K562 (cell line): ENCODE measurements around the gene CYP2R1. TPM values are rescaled to one million over a fixed set of nuclear protein-coding genes. Genes with fewer than 3 reads are reported as not detected.
A peak's percentile ranks its signal among the peaks of the same experiment; 100 is the strongest.

Experiments used
- GATAD2A ChIP-seq: fragments of 450-650 bp; IDR thresholded peaks from 2 replicates; pipeline ENCODE4 v1.6.1; 2017
- HMG20B ChIP-seq: fragments of 250-450 bp; sonication (Bioruptor Pico); IDR thresholded peaks from 2 replicates; pipeline ENCODE4 v1.5.0; 2021; ENCODE audit warnings: mild to moderate bottlenecking
- MTA3 ChIP-seq: fragments of 450-650 bp; formaldehyde crosslinking; IDR thresholded peaks from 2 replicates; pipeline ENCODE4 v1.6.1; 2017; ENCODE audit warnings: mild to moderate bottlenecking, borderline replicate concordance
- PRPF4 ChIP-seq: fragments of 200-400 bp; formaldehyde crosslinking; IDR thresholded peaks from one replicate; pipeline ENCODE4 v1.6.1; 2017; ENCODE audit warnings: low read length, low read depth, mild to moderate bottlenecking; ENCODE audit not compliant: insufficient read depth, poor library complexity, severe bottlenecking
- SMAD4 ChIP-seq: fragments of 250-450 bp; sonication (Bioruptor Pico); conservative IDR thresholded peaks from 2 replicates; pipeline ENCODE4 v1.8.0; 2021; ENCODE audit warnings: inconsistent platforms, mild to moderate bottlenecking, moderate library complexity
- SRSF1 ChIP-seq: fragments of 200-400 bp; formaldehyde crosslinking; IDR thresholded peaks from 2 replicates; pipeline ENCODE4 v1.6.1; 2017; ENCODE audit warnings: mild to moderate bottlenecking, low read depth, low read length, moderate library complexity
- TEAD1 ChIP-seq, 2 experiments: fragments of 450-650 bp in 1 of 2; sonication (generic) in 1 of 2; formaldehyde crosslinking; IDR thresholded peaks; 2 replicates each; pipeline versions ENCODE4 v1.4.0 to v1.8.0; 2020 to 2022; ENCODE audit warnings: mild to moderate bottlenecking in 2 of 2, missing genetic modification reagents in 1 of 2
- TEAD4 ChIP-seq, 2 experiments: sonication (generic) in 1 of 2; formaldehyde crosslinking in 1 of 2; IDR thresholded peaks; 2 replicates each; pipeline versions ENCODE4 v1.6.1 to v1.8.0; 2012 to 2022; ENCODE audit warnings: borderline replicate concordance in 1 of 2, inconsistent platforms in 1 of 2, low read length in 1 of 2, mild to moderate bottlenecking in 1 of 2, missing genetic modification reagents in 1 of 2
- ZNF766 ChIP-seq: fragments of 200-800 bp; sonication (Bioruptor generic); conservative IDR thresholded peaks from 2 replicates; pipeline ENCODE4 v1.6.1; 2016; ENCODE audit warnings: missing genetic modification characterization, missing compliant biosample characterization
- polyA plus RNA-seq, 8 experiments: library from polyadenylated mRNA; depleted of rRNA in 4 of 8; stranded (reverse) in 5 of 8; unstranded in 3 of 8; fragments of >200 nt; fragmentation: Nextera tagmentation in 2 of 8; fragmentation: Illumina TruSeq in 1 of 8; extraction: Ambion mirVana in 2 of 8; extraction: Trizol in 1 of 8; gene quantifications; 2 replicates each; pipeline versions ENCODE4 v1.2.1 to v1.2.3, GENCODE V29; 2011 to 2014; ENCODE audit warnings: inconsistent platforms in 1 of 8, missing spikeins in 1 of 8
- total RNA-seq, 7 experiments: library from RNA; depleted of rRNA in 6 of 7; stranded (reverse); fragments of >200 nt in 6 of 7; fragmentation: Illumina TruSeq in 2 of 7; extraction: Trizol in 2 of 7; gene quantifications; 2 replicates each; pipeline versions ENCODE4 v1.2.1 to v1.2.3, GENCODE V29; 2011 to 2021; ENCODE audit warnings: low replicate concordance in 1 of 7
- TF ChIP-seq, protein P1 (sequence below): IDR thresholded peaks from 2 replicates; pipeline ENCODE4 v1.6.1; 2011; ENCODE audit warnings: borderline replicate concordance, low read depth, mild to moderate bottlenecking, moderate library complexity, low read length; ENCODE audit not compliant: insufficient read depth, poor library complexity, severe bottlenecking
- TF ChIP-seq, protein P2 (sequence below): fragments of 450-650 bp; conservative IDR thresholded peaks from 2 replicates; pipeline ENCODE4 v1.6.1; 2016; ENCODE audit warnings: missing genetic modification characterization, low read depth, mild to moderate bottlenecking, missing compliant biosample characterization, moderate library complexity
- TF ChIP-seq, protein P3 (sequence below): fragments of 450-650 bp; IDR thresholded peaks from one replicate; pipeline ENCODE4 v1.6.1; 2018; ENCODE audit warnings: mild to moderate bottlenecking, moderate library complexity; ENCODE audit not compliant: partially characterized antibody
- TF ChIP-seq, protein P4 (sequence below), 2 experiments: fragments of 450-650 bp; IDR thresholded peaks; 2 replicates each; pipeline ENCODE4 v1.6.1; 2016
- TF ChIP-seq, protein P5 (sequence below): fragments of 450-650 bp; IDR thresholded peaks from 2 replicates; pipeline ENCODE4 v1.6.1; 2017; ENCODE audit warnings: mild to moderate bottlenecking, moderate library complexity
- TF ChIP-seq, protein P6 (sequence below): fragments of 250-450 bp; sonication (Bioruptor Pico); IDR thresholded peaks from 2 replicates; pipeline ENCODE4 v1.4.0; 2020; ENCODE audit warnings: mild to moderate bottlenecking

The CYP2R1 gene
- total and polyA plus RNA-seq, 9 of the 15 experiments (the other 6 are each of a cell fraction or from before 2014, with no cell fraction given): 19.4 to 40.5 (median 29.4) TPM

DNA sequence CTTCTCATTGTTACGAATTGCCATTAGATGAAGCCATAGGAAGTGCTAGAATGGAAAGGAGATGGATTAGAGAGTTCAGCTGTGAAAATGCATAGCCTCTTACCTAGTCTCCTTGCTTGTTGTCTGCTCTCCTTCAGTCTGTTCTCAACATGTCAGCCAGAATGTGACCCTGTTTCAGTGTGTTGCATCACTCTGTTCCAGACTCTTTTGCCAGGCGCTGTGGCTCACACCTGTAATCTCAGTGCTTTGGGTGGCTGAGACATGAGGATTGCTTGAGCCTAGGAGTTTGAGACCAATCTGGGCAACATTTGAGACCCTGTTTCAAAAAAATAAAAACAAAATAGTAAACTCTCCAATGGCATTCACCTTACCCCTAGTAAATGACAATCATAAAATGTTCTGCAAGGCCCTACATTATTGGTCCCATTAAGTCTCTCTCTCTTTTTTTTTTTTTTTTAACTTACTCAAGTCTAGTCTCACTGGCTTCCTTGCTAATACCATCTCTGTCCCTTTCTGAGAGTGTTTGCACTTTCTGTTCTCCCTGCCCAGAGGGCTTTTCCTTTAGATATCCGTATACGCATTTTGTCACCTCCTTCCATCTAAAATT is 39.4 kb downstream of the CYP2R1 start (continued):
- TF ChIP-seq ZNF766 (peak; percentile 82), MTA3 (no peak), TEAD4 (IDR thresholded peaks at IDR 0.05; ENCODE audit: low read length) (peak; percentile 21; the same call in 1 of the 2 replicates), TEAD4 (CRISPR knock-in tag; IDR thresholded peaks at IDR 0.05; ENCODE audit: borderline replicate concordance) (no peak), SRSF1 (no peak), TEAD1 (CRISPR knock-in tag; IDR thresholded peaks at IDR 0.05) (no peak), SMAD4 (CRISPR knock-in tag) (peak; percentile 93), GATAD2A (no peak), PRPF4 (no peak), HMG20B (CRISPR knock-in tag) (no peak)
- TF ChIP-seq, protein P1, sequence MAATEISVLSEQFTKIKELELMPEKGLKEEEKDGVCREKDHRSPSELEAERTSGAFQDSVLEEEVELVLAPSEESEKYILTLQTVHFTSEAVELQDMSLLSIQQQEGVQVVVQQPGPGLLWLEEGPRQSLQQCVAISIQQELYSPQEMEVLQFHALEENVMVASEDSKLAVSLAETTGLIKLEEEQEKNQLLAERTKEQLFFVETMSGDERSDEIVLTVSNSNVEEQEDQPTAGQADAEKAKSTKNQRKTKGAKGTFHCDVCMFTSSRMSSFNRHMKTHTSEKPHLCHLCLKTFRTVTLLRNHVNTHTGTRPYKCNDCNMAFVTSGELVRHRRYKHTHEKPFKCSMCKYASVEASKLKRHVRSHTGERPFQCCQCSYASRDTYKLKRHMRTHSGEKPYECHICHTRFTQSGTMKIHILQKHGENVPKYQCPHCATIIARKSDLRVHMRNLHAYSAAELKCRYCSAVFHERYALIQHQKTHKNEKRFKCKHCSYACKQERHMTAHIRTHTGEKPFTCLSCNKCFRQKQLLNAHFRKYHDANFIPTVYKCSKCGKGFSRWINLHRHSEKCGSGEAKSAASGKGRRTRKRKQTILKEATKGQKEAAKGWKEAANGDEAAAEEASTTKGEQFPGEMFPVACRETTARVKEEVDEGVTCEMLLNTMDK: no peak
- TF ChIP-seq, protein P2, sequence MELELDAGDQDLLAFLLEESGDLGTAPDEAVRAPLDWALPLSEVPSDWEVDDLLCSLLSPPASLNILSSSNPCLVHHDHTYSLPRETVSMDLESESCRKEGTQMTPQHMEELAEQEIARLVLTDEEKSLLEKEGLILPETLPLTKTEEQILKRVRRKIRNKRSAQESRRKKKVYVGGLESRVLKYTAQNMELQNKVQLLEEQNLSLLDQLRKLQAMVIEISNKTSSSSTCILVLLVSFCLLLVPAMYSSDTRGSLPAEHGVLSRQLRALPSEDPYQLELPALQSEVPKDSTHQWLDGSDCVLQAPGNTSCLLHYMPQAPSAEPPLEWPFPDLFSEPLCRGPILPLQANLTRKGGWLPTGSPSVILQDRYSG: no peak
- TF ChIP-seq, protein P3, sequence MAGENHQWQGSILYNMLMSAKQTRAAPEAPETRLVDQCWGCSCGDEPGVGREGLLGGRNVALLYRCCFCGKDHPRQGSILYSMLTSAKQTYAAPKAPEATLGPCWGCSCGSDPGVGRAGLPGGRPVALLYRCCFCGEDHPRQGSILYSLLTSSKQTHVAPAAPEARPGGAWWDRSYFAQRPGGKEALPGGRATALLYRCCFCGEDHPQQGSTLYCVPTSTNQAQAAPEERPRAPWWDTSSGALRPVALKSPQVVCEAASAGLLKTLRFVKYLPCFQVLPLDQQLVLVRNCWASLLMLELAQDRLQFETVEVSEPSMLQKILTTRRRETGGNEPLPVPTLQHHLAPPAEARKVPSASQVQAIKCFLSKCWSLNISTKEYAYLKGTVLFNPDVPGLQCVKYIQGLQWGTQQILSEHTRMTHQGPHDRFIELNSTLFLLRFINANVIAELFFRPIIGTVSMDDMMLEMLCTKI: no peak
- TF ChIP-seq, protein P4, sequence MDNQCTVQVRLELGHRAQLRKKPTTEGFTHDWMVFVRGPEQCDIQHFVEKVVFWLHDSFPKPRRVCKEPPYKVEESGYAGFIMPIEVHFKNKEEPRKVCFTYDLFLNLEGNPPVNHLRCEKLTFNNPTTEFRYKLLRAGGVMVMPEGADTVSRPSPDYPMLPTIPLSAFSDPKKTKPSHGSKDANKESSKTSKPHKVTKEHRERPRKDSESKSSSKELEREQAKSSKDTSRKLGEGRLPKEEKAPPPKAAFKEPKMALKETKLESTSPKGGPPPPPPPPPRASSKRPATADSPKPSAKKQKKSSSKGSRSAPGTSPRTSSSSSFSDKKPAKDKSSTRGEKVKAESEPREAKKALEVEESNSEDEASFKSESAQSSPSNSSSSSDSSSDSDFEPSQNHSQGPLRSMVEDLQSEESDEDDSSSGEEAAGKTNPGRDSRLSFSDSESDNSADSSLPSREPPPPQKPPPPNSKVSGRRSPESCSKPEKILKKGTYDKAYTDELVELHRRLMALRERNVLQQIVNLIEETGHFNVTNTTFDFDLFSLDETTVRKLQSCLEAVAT (IDR thresholded peaks at IDR 0.05): no peak
- TF ChIP-seq, protein P5, sequence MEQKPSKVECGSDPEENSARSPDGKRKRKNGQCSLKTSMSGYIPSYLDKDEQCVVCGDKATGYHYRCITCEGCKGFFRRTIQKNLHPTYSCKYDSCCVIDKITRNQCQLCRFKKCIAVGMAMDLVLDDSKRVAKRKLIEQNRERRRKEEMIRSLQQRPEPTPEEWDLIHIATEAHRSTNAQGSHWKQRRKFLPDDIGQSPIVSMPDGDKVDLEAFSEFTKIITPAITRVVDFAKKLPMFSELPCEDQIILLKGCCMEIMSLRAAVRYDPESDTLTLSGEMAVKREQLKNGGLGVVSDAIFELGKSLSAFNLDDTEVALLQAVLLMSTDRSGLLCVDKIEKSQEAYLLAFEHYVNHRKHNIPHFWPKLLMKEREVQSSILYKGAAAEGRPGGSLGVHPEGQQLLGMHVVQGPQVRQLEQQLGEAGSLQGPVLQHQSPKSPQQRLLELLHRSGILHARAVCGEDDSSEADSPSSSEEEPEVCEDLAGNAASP: no peak
- TF ChIP-seq, protein P6, sequence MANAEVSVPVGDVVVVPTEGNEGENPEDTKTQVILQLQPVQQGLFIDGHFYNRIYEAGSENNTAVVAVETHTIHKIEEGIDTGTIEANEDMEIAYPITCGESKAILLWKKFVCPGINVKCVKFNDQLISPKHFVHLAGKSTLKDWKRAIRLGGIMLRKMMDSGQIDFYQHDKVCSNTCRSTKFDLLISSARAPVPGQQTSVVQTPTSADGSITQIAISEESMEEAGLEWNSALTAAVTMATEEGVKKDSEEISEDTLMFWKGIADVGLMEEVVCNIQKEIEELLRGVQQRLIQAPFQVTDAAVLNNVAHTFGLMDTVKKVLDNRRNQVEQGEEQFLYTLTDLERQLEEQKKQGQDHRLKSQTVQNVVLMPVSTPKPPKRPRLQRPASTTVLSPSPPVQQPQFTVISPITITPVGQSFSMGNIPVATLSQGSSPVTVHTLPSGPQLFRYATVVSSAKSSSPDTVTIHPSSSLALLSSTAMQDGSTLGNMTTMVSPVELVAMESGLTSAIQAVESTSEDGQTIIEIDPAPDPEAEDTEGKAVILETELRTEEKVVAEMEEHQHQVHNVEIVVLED (CRISPR knock-in tag): no peak
